Kidney capillary endothelial cell (primary cell): ENCODE data around the gene MC2R.

Source experiments
- DNase-seq: peaks from one replicate; pipeline ENCODE4 v3.0.0-alpha.2; 2018; ENCODE audit warnings: low spot score

MC2R gene

DNA sequence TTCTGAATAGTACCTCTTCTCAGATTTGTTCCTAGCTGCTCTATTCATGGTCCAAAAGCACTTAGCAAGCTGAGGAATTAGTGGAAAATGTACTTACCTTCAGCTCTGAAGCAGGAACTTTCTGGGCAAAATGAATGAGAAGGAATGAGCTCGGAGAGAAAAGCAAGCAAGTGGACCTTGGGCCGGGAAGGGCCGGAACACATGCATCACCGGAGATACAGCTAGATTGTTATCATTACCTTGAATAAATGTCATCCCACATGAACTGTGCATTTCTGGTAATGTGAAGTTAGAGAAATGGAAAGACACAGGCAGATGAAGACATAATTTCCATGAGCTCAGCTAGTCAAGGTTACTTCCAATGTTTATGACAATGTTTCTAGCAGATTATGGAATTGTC, at the start of gene MC2R:
TSS of gene MC2R (minus strand) at position 146 of the 400 bp plus-strand sequence. CDS start 30,018 bp downstream, outside the sequence.
- DNase-seq, result no peak

- no peak for DNase-seq
These were observed 30.5 kb upstream of the MC2R start for GRCh38 chr18:13945811-13946210.

DNA sequence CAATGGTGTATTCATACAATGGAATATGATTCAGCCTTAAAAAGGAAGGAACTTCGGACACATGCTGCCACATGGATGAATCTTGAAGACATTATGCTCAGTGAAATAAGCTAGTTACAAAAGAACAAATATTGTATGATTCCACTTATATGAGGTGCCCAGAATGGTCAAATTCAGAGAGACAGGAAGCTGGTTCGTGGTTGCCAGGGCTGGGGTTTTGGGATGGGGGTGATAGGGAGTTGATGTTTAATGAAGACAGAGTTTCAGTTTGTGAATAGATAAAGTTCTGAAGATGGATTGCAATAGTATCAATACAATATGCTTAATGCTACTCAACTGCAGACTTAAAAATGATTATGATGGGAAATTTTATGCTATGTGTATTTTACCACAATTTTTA, 28.0 kb upstream of the MC2R start:
- no peak for DNase-seq

GRCh38 chr18:13940326-13940725, 25.0 kb upstream of the MC2R start:
- no peak for DNase-seq

DNA sequence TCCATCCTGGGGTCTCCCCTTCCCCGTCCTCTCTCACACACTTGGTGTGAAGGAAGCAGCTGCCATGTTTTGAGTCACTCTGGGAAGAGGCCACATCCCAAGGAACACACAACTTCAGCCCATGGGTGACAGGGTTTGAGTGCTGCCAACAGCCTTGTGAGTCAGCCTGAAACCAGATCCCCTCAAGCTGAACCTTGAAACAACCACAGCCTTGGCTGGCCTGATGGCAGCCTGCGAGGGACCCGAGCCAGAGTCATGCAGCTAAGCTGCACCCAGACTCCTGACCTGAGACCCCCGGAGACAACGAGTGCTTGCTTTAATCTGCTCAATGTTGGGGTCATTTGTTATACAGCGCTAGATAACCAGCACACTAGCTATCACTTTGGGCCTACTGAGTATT, 19.3 kb upstream of the MC2R start:
- DNase-seq, result no peak

DNA sequence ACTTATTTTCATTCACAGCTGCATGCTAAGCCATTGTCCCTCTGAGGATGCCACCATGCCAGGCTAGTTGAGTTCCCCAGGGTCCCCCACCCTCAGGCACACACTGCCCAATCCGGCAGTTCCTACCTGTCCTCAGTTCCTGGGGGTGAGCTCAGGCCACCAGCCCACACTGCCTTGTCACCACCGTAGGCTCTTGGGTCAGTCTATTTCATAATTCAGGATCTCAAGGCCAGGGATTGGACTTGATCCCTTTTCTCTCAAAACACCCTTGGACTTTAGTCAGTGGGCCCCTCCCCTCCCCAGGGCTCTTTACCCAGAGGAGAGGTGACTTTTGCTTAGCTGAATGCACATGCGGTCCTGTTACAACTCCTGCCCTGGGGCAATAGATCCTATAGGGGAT, 18.7 kb upstream of the MC2R start:
- DNase-seq, result no peak

DNA sequence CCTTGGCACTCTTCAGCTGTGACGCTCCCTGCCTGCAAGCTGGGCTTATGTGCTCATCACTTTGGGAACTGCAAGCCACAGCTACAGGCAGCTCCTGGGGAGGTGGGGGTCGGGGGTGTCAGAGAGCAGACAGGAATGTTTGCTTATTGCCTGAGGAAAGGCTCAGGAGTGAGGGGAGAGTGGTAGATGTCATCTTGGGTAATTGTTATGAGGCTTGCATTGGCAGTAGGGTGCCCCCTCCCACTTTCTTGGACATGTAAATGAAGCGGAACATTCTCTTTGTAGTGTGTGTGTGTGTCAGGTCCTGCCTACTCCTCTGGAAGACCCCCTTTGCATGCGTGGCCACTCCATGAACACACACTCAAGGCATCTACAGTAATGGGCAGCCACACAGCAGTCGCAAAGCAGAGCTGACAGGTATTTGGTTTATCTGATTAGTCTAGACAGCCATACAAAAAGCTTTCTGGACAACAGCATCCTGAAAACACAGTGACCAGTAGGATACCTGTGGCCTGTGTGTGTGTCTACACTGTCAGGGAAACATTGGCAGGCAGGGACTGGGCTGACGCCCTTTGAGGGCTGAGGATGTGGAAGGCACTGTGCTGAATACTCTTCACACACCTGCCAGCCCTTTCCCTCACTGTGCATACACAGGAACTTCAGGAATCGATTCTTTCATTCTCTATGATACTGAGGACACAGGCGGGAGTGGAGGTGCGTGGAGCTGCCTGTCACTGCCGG, 17.1 kb upstream of the MC2R start:
- no peak for DNase-seq

- no peak for DNase-seq
These were observed 15.6 kb upstream of the MC2R start for GRCh38 chr18:13930964-13931363.

DNA sequence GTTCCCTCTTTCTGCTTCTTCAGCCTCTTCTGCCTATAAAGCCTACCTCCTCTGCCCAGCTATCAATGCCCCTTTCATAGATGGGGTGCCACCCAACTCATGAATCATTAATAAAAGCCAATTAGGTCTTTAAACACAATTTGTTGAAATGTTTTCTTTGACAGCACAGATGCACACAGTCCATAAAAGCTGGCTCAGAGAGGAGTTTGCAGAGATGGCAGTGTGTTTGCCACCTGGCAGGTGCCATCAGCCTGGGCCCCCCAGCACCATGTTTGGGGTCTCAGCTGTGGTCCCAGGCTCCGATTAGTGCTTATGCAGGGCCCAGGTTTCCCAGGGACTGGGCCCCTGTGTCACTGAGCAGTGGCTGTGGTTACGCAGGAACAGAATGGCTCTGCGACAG, 7.9 kb upstream of the MC2R start:
- DNase-seq, result no peak

DNA sequence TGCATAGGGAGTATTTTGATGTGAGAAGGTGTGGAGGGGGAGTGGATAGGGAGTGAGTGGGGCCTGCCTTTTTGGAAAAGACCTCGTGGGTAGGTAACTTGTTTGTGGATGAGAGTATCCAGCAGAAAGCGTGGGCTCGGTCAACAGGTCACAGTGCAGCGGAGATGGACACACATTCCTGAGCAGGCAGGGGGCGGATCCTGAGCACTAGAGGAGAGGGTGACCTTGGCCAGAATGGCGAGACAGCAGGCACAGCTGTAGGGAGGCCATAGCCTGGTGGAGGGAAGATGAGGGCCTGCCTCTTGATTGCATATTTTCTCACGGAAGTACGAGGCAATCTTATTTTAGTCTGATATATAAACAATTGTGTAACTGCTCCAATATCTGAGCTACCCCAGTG, 3.6 kb upstream of the MC2R start:
- DNase-seq, result no peak

GRCh38 chr18:13917401-13917800, 2.1 kb upstream of the MC2R start:
- no peak for DNase-seq

DNA sequence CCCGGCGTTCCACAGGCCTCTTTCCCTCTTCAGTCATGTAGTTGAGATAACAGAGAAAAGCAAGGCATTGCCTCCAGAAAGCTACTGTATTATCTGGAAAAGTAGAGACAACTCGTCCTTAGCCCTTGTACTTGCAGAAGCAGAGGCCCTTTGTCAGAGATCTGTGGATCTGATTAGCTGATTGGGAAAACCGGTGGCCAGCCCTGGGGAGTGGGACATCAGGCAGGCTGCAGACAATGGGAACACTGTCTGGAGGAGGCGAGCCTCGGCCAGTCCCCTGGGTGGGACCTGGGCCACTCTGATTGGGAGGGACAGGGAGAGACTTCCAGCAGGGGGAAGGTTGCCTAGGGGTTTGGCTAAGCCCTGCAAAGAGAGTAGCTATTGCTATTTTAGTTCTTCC, 1.2 kb upstream of the MC2R start:
- DNase-seq, result no peak

- DNase-seq, result no peak
These were observed 677 bp upstream of the MC2R start for GRCh38 chr18:13915995-13916431.

DNA sequence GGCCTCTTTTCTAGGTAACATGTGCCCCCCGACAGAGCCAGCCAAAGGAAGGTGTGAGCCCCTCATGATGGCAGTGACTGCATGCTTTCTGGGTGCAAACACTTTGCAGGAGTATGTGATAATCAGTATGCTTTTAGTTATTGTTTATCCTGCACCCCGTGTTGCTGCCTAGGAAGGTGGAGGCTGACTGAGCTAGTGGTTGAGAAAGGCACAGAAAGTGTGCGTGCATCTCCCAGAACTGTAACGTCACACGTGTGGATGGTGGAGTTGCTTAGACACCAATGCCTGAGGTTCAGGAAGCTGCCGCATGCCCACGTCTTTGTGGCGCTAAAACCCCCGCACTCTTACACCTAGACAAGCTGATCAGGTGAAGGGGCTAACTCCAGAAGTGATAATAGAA, 580 bp downstream of the MC2R start:
- DNase-seq, result no peak

DNA sequence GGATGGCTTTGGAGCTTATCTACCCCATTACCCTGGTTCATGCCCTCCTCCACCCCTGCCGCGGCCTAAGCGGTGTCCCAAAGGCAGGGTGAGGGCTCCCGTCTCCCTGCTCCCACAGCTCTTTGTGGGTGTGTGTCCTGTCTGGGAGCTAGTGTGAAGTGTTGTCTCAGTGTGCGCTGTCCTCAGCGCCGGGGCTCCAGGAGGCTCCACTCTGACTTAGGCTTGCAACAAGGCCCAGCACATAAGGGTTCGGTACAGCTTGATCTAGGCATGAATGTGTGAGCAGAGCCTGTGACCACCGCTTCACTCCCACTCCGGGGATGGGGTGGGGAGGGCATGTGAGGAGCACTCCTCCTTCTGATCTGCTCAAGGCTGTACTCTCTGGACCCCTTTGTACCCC, 1.2 kb downstream of the MC2R start:
- no peak for DNase-seq

DNA sequence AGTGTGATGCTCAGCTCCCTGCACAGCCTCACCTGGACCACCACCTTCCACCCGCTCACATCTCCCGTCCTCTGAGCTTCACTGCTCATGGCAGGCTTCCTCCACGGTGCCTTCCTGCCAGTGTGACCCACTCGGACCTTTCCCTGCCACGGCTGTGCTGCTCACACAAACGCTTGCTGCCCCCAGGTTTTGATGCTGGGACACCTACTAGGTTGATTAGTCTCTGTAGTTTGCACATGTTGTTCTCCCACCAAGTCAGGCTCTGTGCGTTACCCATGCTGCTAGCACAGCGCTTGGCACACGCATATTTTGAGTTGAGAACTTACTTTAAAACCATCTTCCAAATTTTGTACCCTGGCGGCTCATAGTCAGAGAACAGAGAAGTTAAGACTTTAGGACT, 2.1 kb downstream of the MC2R start:
- DNase-seq, result no peak

- no peak for DNase-seq
These were observed 2.7 kb downstream of the MC2R start for GRCh38 chr18:13912601-13913000.

- no peak for DNase-seq
These were observed 4.3 kb downstream of the MC2R start for GRCh38 chr18:13910986-13911385.

- no peak for DNase-seq
These were observed 4.8 kb downstream of the MC2R start for GRCh38 chr18:13910501-13910900.

GRCh38 chr18:13909141-13909940, 6.0 kb downstream of the MC2R start:
- DNase-seq, result no peak

DNA sequence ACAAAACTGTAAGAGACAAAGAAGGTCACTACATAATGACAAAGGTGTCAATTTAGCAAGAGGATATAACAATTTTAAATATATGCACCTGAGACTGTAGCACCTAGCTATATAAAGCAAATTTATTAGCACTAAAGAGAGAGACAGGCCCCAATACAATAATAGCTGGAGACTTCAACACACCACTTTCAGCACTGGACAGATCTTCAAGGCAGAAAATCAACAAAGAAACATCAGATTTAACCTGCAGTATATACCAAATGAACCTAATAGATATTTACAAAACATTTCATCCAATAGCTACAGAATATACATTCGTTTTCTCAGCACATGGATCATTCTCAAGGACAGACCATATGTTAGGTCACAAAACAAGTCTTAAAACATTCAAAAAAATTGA, 14.7 kb downstream of the MC2R start:
- DNase-seq, result no peak

DNA sequence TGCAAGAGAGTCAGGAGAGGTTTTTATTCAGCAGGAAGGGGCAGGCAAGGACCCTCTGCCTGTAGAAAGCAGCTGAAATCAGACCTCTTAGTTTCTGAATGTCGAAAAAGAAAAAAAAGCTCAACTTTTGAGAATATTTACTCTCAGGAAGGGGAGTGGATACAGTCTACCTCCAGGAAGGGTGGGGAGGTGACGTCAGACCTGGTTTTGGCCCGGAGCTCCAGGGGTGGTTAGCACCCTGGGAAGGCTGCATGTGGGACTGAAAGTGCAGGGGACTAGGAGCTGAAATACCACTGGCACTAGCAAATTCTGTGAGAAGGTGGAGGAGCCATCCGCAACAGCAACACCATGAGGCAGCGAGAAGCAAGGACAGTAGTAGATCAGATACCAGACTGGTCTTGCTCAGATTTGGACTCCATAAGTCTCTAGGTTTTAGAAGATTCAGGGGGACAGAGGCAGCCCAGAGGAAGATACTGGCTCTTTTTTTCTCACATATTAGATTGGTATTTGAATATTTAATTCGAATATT, 19.8 kb downstream of the MC2R start:
- DNase-seq, result no peak

DNA sequence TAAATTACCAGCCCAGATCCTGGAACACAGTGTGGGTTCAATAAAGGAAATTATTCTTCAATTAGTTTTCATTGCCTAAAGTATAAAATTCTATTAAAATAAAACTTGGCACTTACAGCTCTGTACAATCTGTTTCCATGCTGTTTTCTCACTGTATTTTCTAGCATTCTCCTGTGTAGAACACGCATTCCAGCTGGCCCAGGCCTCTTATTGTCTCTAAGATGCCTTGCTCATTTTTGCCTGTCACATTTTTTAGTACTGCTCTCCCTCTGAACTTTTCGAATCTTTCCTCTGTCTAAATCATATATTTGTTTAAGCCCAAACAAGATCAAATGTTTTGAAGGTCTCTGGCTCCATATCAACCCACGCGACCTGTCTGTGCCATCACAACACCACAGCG, 20.8 kb downstream of the MC2R start:
- DNase-seq, result no peak

- no peak for DNase-seq
These were observed 21.9 kb downstream of the MC2R start for GRCh38 chr18:13893418-13893760.
